SH-SY5Y (cell line): ENCODE measurements around the gene SCN4B.

Experiments used
- GATA2 ChIP-seq: IDR thresholded peaks from 2 replicates; pipeline ENCODE4 v1.6.1; 2011; ENCODE audit warnings: mild to moderate bottlenecking, low read depth, low read length
- GATA3 ChIP-seq: IDR thresholded peaks from 2 replicates; pipeline ENCODE4 v1.6.1; 2011; ENCODE audit warnings: low read depth, mild to moderate bottlenecking, low read length, moderate library complexity

GRCh38 chr11:118200901-118201680, 48.5 kb upstream of the SCN4B start:
- no peak for TF ChIP-seq GATA2
- no peak for TF ChIP-seq GATA3
